Gastrocnemius medialis (tissue), 4 donors: ENCODE measurements around the gene PPP1R1A. TPM values are rescaled to one million over a fixed set of nuclear protein-coding genes. Genes with fewer than 3 reads are reported as not detected.

ENCODE experiments used
- ATAC-seq, 2 donors: fragments of 150-250 bp; one replicate each; pipeline ENCODE4 v1.9.1; 2016
- DNase-seq, 2 donors: peaks; one replicate each; pipeline ENCODE4 v3.0.0-alpha.2; 2019
- H3K27ac ChIP-seq, 4 donors: fragments of 200-600 bp; sonication (generic); 1 replicate in 1 of 4; 2 replicates in 3 of 4; pipeline ENCODE4 v1.5.1; 2016 to 2018; ENCODE audit warnings: mild to moderate bottlenecking in 2 of 4, moderate library complexity in 1 of 4
- H3K27me3 ChIP-seq, 3 donors: fragments of 200-600 bp; sonication (generic) in 2 of 3; 1 replicate in 1 of 3; 2 replicates in 2 of 3; pipeline versions ENCODE4 v1.5.1 to v1.6.0; 2016 to 2019; ENCODE audit warnings: mild to moderate bottlenecking in 1 of 3, moderate library complexity in 1 of 3
- H3K36me3 ChIP-seq, 2 donors: fragments of 200-600 bp; sonication (generic) in 1 of 2; one replicate each; pipeline ENCODE4 v1.5.1; 2017 to 2018
- H3K4me1 ChIP-seq, 2 donors: fragments of 200-600 bp; sonication (generic) in 1 of 2; one replicate each; pipeline ENCODE4 v1.5.1; 2016 to 2017; ENCODE audit warnings: mild to moderate bottlenecking in 2 of 2
- H3K4me3 ChIP-seq, 4 donors: fragments of 200-600 bp; sonication (generic) in 3 of 4; 1 replicate in 1 of 4; 2 replicates in 3 of 4; pipeline ENCODE4 v1.5.1; 2016 to 2019; ENCODE audit warnings: mild to moderate bottlenecking in 2 of 4
- H3K9me3 ChIP-seq, 3 donors: fragments of 200-600 bp; sonication (generic) in 2 of 3; 1 replicate in 1 of 3; 2 replicates in 2 of 3; pipeline ENCODE4 v1.5.1; 2016 to 2019
- CTCF ChIP-seq, 5 experiments: fragments of 450-650 bp in 3 of 5; fragments of 200-600 bp in 2 of 5; sonication (generic) in 2 of 5; IDR thresholded peaks in 4 of 5; conservative IDR thresholded peaks in 1 of 5; 1 replicate in 4 of 5; 2 replicates in 1 of 5; pipeline ENCODE4 v1.5.1; 2016 to 2019; ENCODE audit warnings: antibody characterized with exemption in 5 of 5, mild to moderate bottlenecking in 3 of 5, moderate library complexity in 3 of 5
- POLR2A ChIP-seq, 2 donors: fragments of 450-650 bp; IDR thresholded peaks; one replicate each; pipeline ENCODE4 v1.6.1; 2017; ENCODE audit warnings: antibody characterized with exemption in 2 of 2, mild to moderate bottlenecking in 2 of 2, moderate library complexity in 2 of 2
- in situ Hi-C, 4 donors: fragments of 200-750 bp; cut with MboI; loops; one replicate each; pipeline versions ENCODE4 v1.15.0 to v1.8.0; 2017; ENCODE audit warnings: low sequenced_read_pairs in 4 of 4
- intact Hi-C: fragments of 100-400 bp; cut with DNase I; formaldehyde crosslinking; loops from one replicate; pipeline ENCODE4 v1.15.1; 2023; ENCODE audit warnings: low total_unique reads
- total RNA-seq, 4 donors: library from RNA; depleted of rRNA; stranded (reverse); fragments of >200 nt; gene quantifications; one replicate each; pipeline versions ENCODE4 v1.1.0 to v1.2.3, GENCODE V29; 2016

PPP1R1A gene
- total RNA-seq, 4 donors from 2014 or later, result 209 to 312 (median 235) TPM

- no peaks in the 10 kb centered on the region for H3K27me3 ChIP-seq
- intact Hi-C loops, result no loop called here
- no peak for DNase-seq
- TF ChIP-seq POLR2A (IDR thresholded peaks at IDR 0.05), result no peak
- no peak for TF ChIP-seq CTCF (IDR thresholded peaks at IDR 0.05 in 4 of 5, conservative IDR thresholded peaks at IDR 0.05 in 1 of 5)
- in situ Hi-C loops, result no loop called here
- H3K4me3 ChIP-seq, result no peak overlapping the region
- H3K9me3 ChIP-seq, result no peaks in the 10 kb centered on the region
- H3K27ac ChIP-seq, result no peak overlapping the region
- ATAC-seq, result peak; percentile 25 to 73
- H3K36me3 ChIP-seq, result no peaks in the 10 kb centered on the region
- H3K4me1 ChIP-seq, result peaks cover 0 to 5% of the 10 kb centered on the region in 2 donors
Observed at GRCh38 chr12:54611715-54612149, 23.3 kb upstream of the PPP1R1A start.

- Histone ChIP-seq H3K9me3 (no peaks in the 10 kb centered on the region), H3K4me1 (peaks cover 0 to 5% of the 10 kb centered on the region in 2 donors), H3K27ac (no peak overlapping the region), H3K36me3 (no peaks in the 10 kb centered on the region), H3K27me3 (no peaks in the 10 kb centered on the region), H3K4me3 (no peak overlapping the region)
- intact Hi-C loops (no loop called here), in situ Hi-C loops (no loop called here)
- no peak for ATAC-seq
- TF ChIP-seq POLR2A (IDR thresholded peaks at IDR 0.05) (no peak), CTCF (IDR thresholded peaks at IDR 0.05 in 4 of 5, conservative IDR thresholded peaks at IDR 0.05 in 1 of 5) (no peak)
- DNase-seq, result no peak
Observed at GRCh38 chr12:54608769-54609168, 20.3 kb upstream of the PPP1R1A start.

DNA sequence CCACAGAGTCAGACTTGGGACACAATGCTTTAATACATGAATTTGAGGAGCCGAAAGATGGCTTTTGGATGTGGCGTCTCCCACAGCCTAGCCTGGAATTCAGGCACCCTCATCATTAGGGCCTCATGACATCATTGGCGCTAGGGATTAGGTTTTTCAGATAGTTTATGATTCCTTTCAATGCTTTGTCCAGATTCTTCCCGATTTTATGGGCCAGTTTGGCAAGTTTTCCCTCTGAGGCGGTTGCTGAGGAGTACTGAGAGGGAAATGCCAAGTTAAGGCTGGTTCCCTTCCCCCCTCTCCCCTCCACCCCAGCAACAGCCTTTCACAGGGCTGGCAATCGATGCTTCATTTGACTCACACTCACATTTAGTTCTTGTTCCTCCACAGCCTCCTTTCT is 19.7 kb upstream of the PPP1R1A start:
- H3K27me3 ChIP-seq, result no peaks in the 10 kb centered on the region
- no peak for ATAC-seq
- H3K9me3 ChIP-seq, result no peaks in the 10 kb centered on the region
- in situ Hi-C loops, result no loop called here
- no peak for DNase-seq
- H3K27ac ChIP-seq, result no peak overlapping the region
- peaks cover 0 to 5% of the 10 kb centered on the region in 2 donors for H3K4me1 ChIP-seq
- no peaks in the 10 kb centered on the region for H3K36me3 ChIP-seq
- intact Hi-C loops, result no loop called here
- H3K4me3 ChIP-seq, result no peak overlapping the region
- TF ChIP-seq CTCF (IDR thresholded peaks at IDR 0.05 in 4 of 5, conservative IDR thresholded peaks at IDR 0.05 in 1 of 5), result no peak
- TF ChIP-seq POLR2A (IDR thresholded peaks at IDR 0.05), result no peak

DNA sequence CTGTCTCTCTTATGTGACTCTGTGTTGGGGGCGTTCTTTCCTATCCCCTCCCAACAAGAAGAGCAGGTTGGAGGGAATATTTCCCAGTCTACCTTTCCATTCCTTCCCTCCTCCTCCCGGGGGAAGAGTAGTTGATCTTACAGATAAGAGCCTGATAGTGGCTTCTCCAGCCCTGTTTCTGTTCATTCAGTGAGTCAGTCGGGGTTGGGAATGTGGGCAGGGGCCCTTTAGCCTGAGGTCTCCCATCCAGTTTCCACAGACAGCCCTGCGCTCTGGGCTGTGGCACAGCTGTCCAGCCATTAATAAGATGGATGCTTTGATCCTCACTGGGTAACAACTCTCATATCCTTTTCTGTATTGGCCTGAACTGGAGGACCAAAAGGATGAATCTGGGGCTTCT is 18.1 kb upstream of the PPP1R1A start:
- H3K27me3 ChIP-seq, result no peaks in the 10 kb centered on the region
- no peaks in the 10 kb centered on the region for H3K36me3 ChIP-seq
- ATAC-seq (no peak), DNase-seq (no peak)
- no peaks in the 10 kb centered on the region for H3K4me1 ChIP-seq
- in situ Hi-C loops (no loop called here), intact Hi-C loops (no loop called here)
- no peaks in the 10 kb centered on the region for H3K9me3 ChIP-seq
- H3K27ac ChIP-seq, result no peak overlapping the region
- H3K4me3 ChIP-seq, result no peak overlapping the region
- no peak for TF ChIP-seq CTCF (IDR thresholded peaks at IDR 0.05 in 4 of 5, conservative IDR thresholded peaks at IDR 0.05 in 1 of 5)
- no peak for TF ChIP-seq POLR2A (IDR thresholded peaks at IDR 0.05)
